Measurements from ENCODE around the gene TMEM72. TPM values are rescaled to one million over a fixed set of nuclear protein-coding genes. Genes with fewer than 3 reads are reported as not detected.

TMEM72 gene
- total and polyA plus RNA-seq, 2 of the 13 experiments (the other 11 are each of a cell fraction or from before 2014, with no cell fraction given), result 0.04 TPM; not detected in 1

DNA sequence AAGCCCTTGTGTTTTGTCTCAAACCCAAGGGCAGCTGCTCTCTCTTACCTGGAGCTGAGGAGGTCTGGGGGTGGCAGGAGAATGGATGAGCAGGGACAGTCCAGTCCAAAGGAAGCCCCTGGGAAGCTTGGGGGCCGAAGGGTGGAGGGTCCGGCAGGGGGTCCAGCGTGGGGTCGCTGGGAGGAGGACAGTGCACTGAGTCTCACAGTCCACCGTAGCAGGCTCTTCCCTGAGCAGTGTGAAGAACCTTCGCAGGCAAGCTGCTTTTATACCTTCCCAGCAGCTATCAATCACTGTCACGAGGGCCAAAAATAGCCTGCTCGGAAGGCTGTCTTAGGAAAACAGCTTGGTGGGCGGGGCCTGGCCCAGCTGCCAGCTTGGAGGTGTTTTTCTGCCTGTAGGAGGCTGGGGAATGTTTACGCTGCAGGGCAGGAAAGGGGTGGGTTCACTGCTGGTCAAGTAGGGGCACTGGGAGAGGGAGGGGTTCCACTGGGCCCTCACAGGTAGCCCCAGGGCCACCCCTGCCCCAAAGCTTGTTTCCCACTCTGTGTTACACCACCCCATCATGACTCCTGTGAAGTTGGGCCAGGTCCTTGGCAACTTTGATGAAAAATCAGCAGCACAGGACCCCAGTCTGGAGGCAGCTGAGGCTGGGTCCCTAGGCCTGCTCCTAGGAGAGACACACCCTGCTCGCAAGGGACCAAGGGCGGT is 67.6 kb downstream of the TMEM72 start, which contains the start of gene DEPP1 (continued):
- peak; percentile 93 for TF ChIP-seq ZNF609 (CRISPR knock-in tag; IDR thresholded peaks at IDR 0.05; ENCODE audit: borderline replicate concordance)
- TF ChIP-seq ZNF530 (CRISPR knock-in tag; IDR thresholded peaks at IDR 0.05; ENCODE audit: low read depth), result no peak
- peak; percentile 94 for TF ChIP-seq SAP130 (CRISPR knock-in tag; IDR thresholded peaks at IDR 0.05; ENCODE audit: low read depth)
- TF ChIP-seq, protein P1, sequence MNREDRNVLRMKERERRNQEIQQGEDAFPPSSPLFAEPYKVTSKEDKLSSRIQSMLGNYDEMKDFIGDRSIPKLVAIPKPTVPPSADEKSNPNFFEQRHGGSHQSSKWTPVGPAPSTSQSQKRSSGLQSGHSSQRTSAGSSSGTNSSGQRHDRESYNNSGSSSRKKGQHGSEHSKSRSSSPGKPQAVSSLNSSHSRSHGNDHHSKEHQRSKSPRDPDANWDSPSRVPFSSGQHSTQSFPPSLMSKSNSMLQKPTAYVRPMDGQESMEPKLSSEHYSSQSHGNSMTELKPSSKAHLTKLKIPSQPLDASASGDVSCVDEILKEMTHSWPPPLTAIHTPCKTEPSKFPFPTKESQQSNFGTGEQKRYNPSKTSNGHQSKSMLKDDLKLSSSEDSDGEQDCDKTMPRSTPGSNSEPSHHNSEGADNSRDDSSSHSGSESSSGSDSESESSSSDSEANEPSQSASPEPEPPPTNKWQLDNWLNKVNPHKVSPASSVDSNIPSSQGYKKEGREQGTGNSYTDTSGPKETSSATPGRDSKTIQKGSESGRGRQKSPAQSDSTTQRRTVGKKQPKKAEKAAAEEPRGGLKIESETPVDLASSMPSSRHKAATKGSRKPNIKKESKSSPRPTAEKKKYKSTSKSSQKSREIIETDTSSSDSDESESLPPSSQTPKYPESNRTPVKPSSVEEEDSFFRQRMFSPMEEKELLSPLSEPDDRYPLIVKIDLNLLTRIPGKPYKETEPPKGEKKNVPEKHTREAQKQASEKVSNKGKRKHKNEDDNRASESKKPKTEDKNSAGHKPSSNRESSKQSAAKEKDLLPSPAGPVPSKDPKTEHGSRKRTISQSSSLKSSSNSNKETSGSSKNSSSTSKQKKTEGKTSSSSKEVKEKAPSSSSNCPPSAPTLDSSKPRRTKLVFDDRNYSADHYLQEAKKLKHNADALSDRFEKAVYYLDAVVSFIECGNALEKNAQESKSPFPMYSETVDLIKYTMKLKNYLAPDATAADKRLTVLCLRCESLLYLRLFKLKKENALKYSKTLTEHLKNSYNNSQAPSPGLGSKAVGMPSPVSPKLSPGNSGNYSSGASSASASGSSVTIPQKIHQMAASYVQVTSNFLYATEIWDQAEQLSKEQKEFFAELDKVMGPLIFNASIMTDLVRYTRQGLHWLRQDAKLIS (CRISPR knock-in tag; IDR thresholded peaks at IDR 0.05), result peak; percentile 100
- no peak for TF ChIP-seq ZNF562 (CRISPR knock-in tag; IDR thresholded peaks at IDR 0.05; ENCODE audit: borderline replicate concordance)
- TF ChIP-seq, protein P2, sequence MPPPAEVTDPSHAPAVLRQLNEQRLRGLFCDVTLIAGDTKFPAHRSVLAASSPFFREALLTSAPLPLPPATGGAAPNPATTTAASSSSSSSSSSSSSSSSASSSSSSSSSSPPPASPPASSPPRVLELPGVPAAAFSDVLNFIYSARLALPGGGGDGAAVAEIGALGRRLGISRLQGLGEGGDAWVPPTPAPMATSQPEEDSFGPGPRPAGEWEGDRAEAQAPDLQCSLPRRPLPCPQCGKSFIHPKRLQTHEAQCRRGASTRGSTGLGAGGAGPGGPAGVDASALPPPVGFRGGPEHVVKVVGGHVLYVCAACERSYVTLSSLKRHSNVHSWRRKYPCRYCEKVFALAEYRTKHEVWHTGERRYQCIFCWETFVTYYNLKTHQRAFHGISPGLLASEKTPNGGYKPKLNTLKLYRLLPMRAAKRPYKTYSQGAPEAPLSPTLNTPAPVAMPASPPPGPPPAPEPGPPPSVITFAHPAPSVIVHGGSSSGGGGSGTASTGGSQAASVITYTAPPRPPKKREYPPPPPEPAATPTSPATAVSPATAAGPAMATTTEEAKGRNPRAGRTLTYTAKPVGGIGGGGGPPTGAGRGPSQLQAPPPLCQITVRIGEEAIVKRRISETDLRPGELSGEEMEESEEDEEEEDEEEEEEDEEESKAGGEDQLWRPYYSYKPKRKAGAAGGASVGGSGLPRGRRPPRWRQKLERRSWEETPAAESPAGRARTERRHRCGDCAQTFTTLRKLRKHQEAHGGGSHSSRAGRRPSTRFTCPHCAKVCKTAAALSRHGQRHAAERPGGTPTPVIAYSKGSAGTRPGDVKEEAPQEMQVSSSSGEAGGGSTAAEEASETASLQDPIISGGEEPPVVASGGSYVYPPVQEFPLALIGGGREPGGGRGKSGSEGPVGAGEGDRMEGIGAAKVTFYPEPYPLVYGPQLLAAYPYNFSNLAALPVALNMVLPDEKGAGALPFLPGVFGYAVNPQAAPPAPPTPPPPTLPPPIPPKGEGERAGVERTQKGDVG (CRISPR knock-in tag; IDR thresholded peaks at IDR 0.05; ENCODE audit: borderline replicate concordance), result peak; percentile 93
- 0 out of 2 replicates have a peak, but pooled peaks have one; percentile 11 for TF ChIP-seq ZNF343 (CRISPR knock-in tag; IDR thresholded peaks at IDR 0.05)
- TF ChIP-seq SNAPC2 (CRISPR knock-in tag; IDR thresholded peaks at IDR 0.05), result no peak; the same call in 1 of the 2 replicates
- TF ChIP-seq ISL2 (CRISPR knock-in tag; IDR thresholded peaks at IDR 0.05), result peak; percentile 78; the same call in 1 of the 2 replicates
- TF ChIP-seq ZNF468 (CRISPR knock-in tag; IDR thresholded peaks at IDR 0.05), result no peak; the same call in 1 of the 2 replicates
